MM.1S (cell line): Measurements from ENCODE around the gene SGSM1.

Experiments
- DNase-seq: peaks from one replicate; pipeline ENCODE4 v3.0.0-alpha.2; 2015
- H2AFZ ChIP-seq: fragments of 300-600 bp; sonication (generic); 2 replicates; pipeline ENCODE4 v1.6.0; 2016; ENCODE audit warnings: antibody characterized with exemption, low read length
- H3F3A ChIP-seq: fragments of 300-600 bp; sonication (generic); 2 replicates; pipeline ENCODE4 v1.6.1; 2016; ENCODE audit warnings: mild to moderate bottlenecking, antibody characterized with exemption, low read length, moderate library complexity, mixed read lengths; ENCODE audit not compliant: insufficient read depth
- H3K27ac ChIP-seq: fragments of 300-600 bp; sonication (generic); 2 replicates; pipeline ENCODE4 v1.5.1; 2016; ENCODE audit warnings: mild to moderate bottlenecking, low read length
- H3K27me3 ChIP-seq: fragments of 300-600 bp; sonication (generic); replicated peaks from 2 replicates; pipeline ENCODE4 v1.6.0; 2016; ENCODE audit warnings: low read length; ENCODE audit not compliant: insufficient read depth
- H3K36me3 ChIP-seq: fragments of 300-600 bp; sonication (generic); replicated peaks from 2 replicates; pipeline ENCODE4 v1.6.1; 2016; ENCODE audit warnings: mild to moderate bottlenecking, low read length, mixed read lengths; ENCODE audit not compliant: insufficient read depth
- H3K4me1 ChIP-seq: fragments of 300-600 bp; sonication (generic); 2 replicates; pipeline ENCODE4 v1.6.1; 2016; ENCODE audit warnings: low read length, mixed read lengths
- H3K4me2 ChIP-seq: fragments of 300-600 bp; sonication (generic); 2 replicates; pipeline ENCODE4 v1.6.0; 2016; ENCODE audit warnings: low read depth, low read length
- H3K4me3 ChIP-seq: fragments of 300-600 bp; sonication (generic); 2 replicates; pipeline ENCODE4 v1.5.1; 2016; ENCODE audit warnings: low read length, mixed read lengths
- H3K79me2 ChIP-seq: fragments of 300-600 bp; sonication (generic); 2 replicates; pipeline ENCODE4 v1.6.1; 2016; ENCODE audit warnings: mixed run types, low read length, mixed read lengths
- H3K9ac ChIP-seq: fragments of 300-600 bp; sonication (generic); 2 replicates; pipeline ENCODE4 v1.6.1; 2016; ENCODE audit warnings: low read length, mixed read lengths
- H3K9me2 ChIP-seq: fragments of 300-600 bp; sonication (generic); replicated peaks from 2 replicates; pipeline ENCODE4 v1.6.1; 2016; ENCODE audit warnings: mild to moderate bottlenecking, low read length, mixed read lengths; ENCODE audit not compliant: insufficient read depth
- H3K9me3 ChIP-seq: fragments of 300-600 bp; sonication (generic); replicated peaks from 2 replicates; pipeline ENCODE4 v1.6.1; 2016; ENCODE audit warnings: mild to moderate bottlenecking, low read length, mixed read lengths; ENCODE audit not compliant: insufficient read depth
- H4K20me1 ChIP-seq: fragments of 300-600 bp; sonication (generic); 2 replicates; pipeline ENCODE4 v1.6.1; 2016; ENCODE audit warnings: mild to moderate bottlenecking, low read length, moderate library complexity, mixed read lengths; ENCODE audit not compliant: insufficient read depth
- CTCF ChIP-seq: fragments of 300-600 bp; sonication (generic); IDR thresholded peaks from 2 replicates; pipeline ENCODE4 v1.5.1; 2016; ENCODE audit warnings: antibody characterized with exemption, low read length, mixed read lengths
- EZH2 ChIP-seq: fragments of 300-600 bp; sonication (generic); optimal IDR thresholded peaks from 2 replicates; pipeline ENCODE3; 2017; ENCODE audit warnings: low read depth, mild to moderate bottlenecking, antibody characterized with exemption, low read length, mixed read lengths
- EZH2phosphoT487 ChIP-seq: fragments of 300-600 bp; sonication (generic); IDR thresholded peaks from 2 replicates; pipeline ENCODE4 v1.6.1; 2018; ENCODE audit warnings: antibody characterized with exemption, low read length

The SGSM1 gene

GRCh38 chr22:24928322-24928721 is 122.3 kb downstream of the SGSM1 start:
- DNase-seq, result no peak
- TF ChIP-seq EZH2phosphoT487 (no peak), EZH2 (no peak), CTCF (no peak)
- Histone ChIP-seq H3K79me2 (no peaks in the 10 kb centered on the region), H3K4me1 (no peaks in the 10 kb centered on the region), H4K20me1 (no peaks in the 10 kb centered on the region), H3F3A (no peaks in the 10 kb centered on the region), H3K4me2 (no peak overlapping the region), H3K4me3 (no peak overlapping the region), H3K9me3 (no peaks in the 10 kb centered on the region), H3K27ac (no peak overlapping the region), H3K27me3 (peaks cover 60% of the 10 kb centered on the region), H3K9ac (no peak overlapping the region), H2AFZ (no peak overlapping the region), H3K9me2 (no peaks in the 10 kb centered on the region), H3K36me3 (no peaks in the 10 kb centered on the region)

- H3K4me3 ChIP-seq, result no peak overlapping the region
- H3K9me2 ChIP-seq, result no peaks in the 10 kb centered on the region
- no peaks in the 10 kb centered on the region for H3K4me1 ChIP-seq
- no peaks in the 10 kb centered on the region for H3K79me2 ChIP-seq
- H2AFZ ChIP-seq, result no peak overlapping the region
- no peak overlapping the region for H3K4me2 ChIP-seq
- DNase-seq, result no peak
- no peaks in the 10 kb centered on the region for H3K36me3 ChIP-seq
- no peak overlapping the region for H3K27ac ChIP-seq
- H4K20me1 ChIP-seq, result no peaks in the 10 kb centered on the region
- H3K9me3 ChIP-seq, result no peaks in the 10 kb centered on the region
- H3K9ac ChIP-seq, result no peak overlapping the region
- peaks cover 63% of the 10 kb centered on the region for H3K27me3 ChIP-seq
- TF ChIP-seq CTCF, result no peak
- TF ChIP-seq EZH2phosphoT487, result no peak
- no peak for TF ChIP-seq EZH2
- H3F3A ChIP-seq, result no peaks in the 10 kb centered on the region
Measured at GRCh38 chr22:24930678-24931077, 124.7 kb downstream of the SGSM1 start.

GRCh38 chr22:24935771-24936483 is 129.9 kb downstream of the SGSM1 start:
- DNase-seq, result no peak
- no peaks in the 10 kb centered on the region for H3K36me3 ChIP-seq
- H3F3A ChIP-seq, result no peaks in the 10 kb centered on the region
- no peaks in the 10 kb centered on the region for H3K79me2 ChIP-seq
- no peak overlapping the region for H2AFZ ChIP-seq
- H3K4me1 ChIP-seq, result no peaks in the 10 kb centered on the region
- H4K20me1 ChIP-seq, result no peaks in the 10 kb centered on the region
- no peaks in the 10 kb centered on the region for H3K9me3 ChIP-seq
- no peak for TF ChIP-seq EZH2phosphoT487
- TF ChIP-seq EZH2, result no peak
- TF ChIP-seq CTCF, result no peak
- H3K4me2 ChIP-seq, result no peak overlapping the region
- H3K27ac ChIP-seq, result no peak overlapping the region
- H3K27me3 ChIP-seq, result peaks cover 43% of the 10 kb centered on the region
- no peak overlapping the region for H3K4me3 ChIP-seq
- H3K9me2 ChIP-seq, result no peaks in the 10 kb centered on the region
- no peak overlapping the region for H3K9ac ChIP-seq
